ENCODE measurements around the gene RPA1. TPM values are rescaled to one million over a fixed set of nuclear protein-coding genes. Genes with fewer than 3 reads are reported as not detected.

RPA1 gene
- total RNA-seq, 1 experiment from 2014 or later = 150 TPM

GRCh38 chr17:1899403-1900000, 69.7 kb downstream of the RPA1 start:
- no peak for TF ChIP-seq SIN3A (IDR thresholded peaks at IDR 0.05; ENCODE audit: borderline replicate concordance, insufficient read depth, low read depth, low read length)
- TF ChIP-seq POLR2AphosphoS5 (IDR thresholded peaks at IDR 0.05; ENCODE audit: low read depth, low read length) = no peak
- no peak for TF ChIP-seq REST (IDR thresholded peaks at IDR 0.05; ENCODE audit: insufficient read depth in 1 of 2, low read depth in 2 of 2, low read length in 1 of 2)
- no peak for TF ChIP-seq TCF7L2 (IDR thresholded peaks at IDR 0.05; ENCODE audit: low read depth, low read length)
- TF ChIP-seq CTCF (IDR thresholded peaks at IDR 0.05) = no peak
- Histone ChIP-seq H3K9me3 (ENCODE audit: control insufficient read depth, insufficient read depth, low read depth, low read length) (no peaks in the 10 kb centered on the region), H3K27ac (ENCODE audit: low read length) (no peak overlapping the region), H3K36me3 (ENCODE audit: control insufficient read depth, insufficient read depth, low read length) (peaks cover 10% of the 10 kb centered on the region), H3K4me3 (ENCODE audit: low read depth in 2 of 2, low read length in 2 of 2) (no peak overlapping the region), H3K4me1 (ENCODE audit: control insufficient read depth, insufficient read depth, low read length) (no peaks in the 10 kb centered on the region), H3K27me3 (ENCODE audit: control insufficient read depth, insufficient read depth, low read length) (no peaks in the 10 kb centered on the region)
- intact Hi-C loops (cut with micrococcal nuclease; ENCODE audit: unreplicated experiment) (no loop called here), in situ Hi-C loops (cut with HindIII; ENCODE audit: low pct_unique_long_range_greater_than_20kb, low sequenced_read_pairs) (no loop called here)
- no TSS peak for BruUV-seq (replicated peaks)
- ATAC-seq (no peak), DNase-seq (ENCODE audit: low read depth, low spot score) (no peak)
- ChIA-PET POLR2A (no interaction called here), CTCF (no interaction called here)

GRCh38 chr17:1904273-1905182, 74.7 kb downstream of the RPA1 start:
- in situ Hi-C loops (cut with HindIII; ENCODE audit: low pct_unique_long_range_greater_than_20kb, low sequenced_read_pairs) = no loop called here
- CTCF ChIA-PET = no interaction called here

More at GRCh38 chr17:1904273-1905182, 74.7 kb downstream of the RPA1 start:
- Histone ChIP-seq H3K4me3 (ENCODE audit: low read depth in 2 of 2, low read length in 2 of 2) (no peak overlapping the region), H3K4me1 (ENCODE audit: control insufficient read depth, insufficient read depth, low read length) (no peaks in the 10 kb centered on the region; the same call in 1 of the 2 replicates), H3K9me3 (ENCODE audit: control insufficient read depth, insufficient read depth, low read depth, low read length) (no peaks in the 10 kb centered on the region), H3K27me3 (ENCODE audit: control insufficient read depth, insufficient read depth, low read length) (0 out of 2 replicates have a peak, but pooled peaks cover 2% of the 10 kb centered on the region), H3K36me3 (ENCODE audit: control insufficient read depth, insufficient read depth, low read length) (no peaks in the 10 kb centered on the region), H3K27ac (ENCODE audit: low read length) (no peak overlapping the region)
- no peak for TF ChIP-seq POLR2AphosphoS5 (IDR thresholded peaks at IDR 0.05; ENCODE audit: low read depth, low read length)
- no peak for TF ChIP-seq TCF7L2 (IDR thresholded peaks at IDR 0.05; ENCODE audit: low read depth, low read length)
- TF ChIP-seq REST (IDR thresholded peaks at IDR 0.05; ENCODE audit: insufficient read depth in 1 of 2, low read depth in 2 of 2, low read length in 1 of 2) = no peak
- no peak for TF ChIP-seq SIN3A (IDR thresholded peaks at IDR 0.05; ENCODE audit: borderline replicate concordance, insufficient read depth, low read depth, low read length)
- no peak for TF ChIP-seq CTCF (IDR thresholded peaks at IDR 0.05)
- DNase-seq (ENCODE audit: low read depth, low spot score) (no peak), ATAC-seq (no peak)
- intact Hi-C loops (cut with micrococcal nuclease; ENCODE audit: unreplicated experiment) = no loop called here
- no TSS peak for BruUV-seq (replicated peaks)
- POLR2A ChIA-PET = no interaction called here
